Measurements from ENCODE around the gene PRDM11. TPM values are rescaled to one million over a fixed set of nuclear protein-coding genes. Genes with fewer than 3 reads are reported as not detected.

Gene PRDM11
- total and polyA plus RNA-seq, 9 donors = 8.7 to 45.4 (median 28.9) TPM

GRCh38 chr11:45216031-45216430 lies 69.6 kb downstream of the PRDM11 start:
- H3K9me3 ChIP-seq = no peaks in the 10 kb centered on the region
- 90 to 100% (median 100%) methylated on average over 1 of the region's 1 CpG for WGBS, 3 donors
- intact Hi-C loops (cut with DNase I) = loop anchor here in 1 of 4 donors (5.0 kb wide), 1 partner anchor 34 kb away; no protein-coding TSS in a partner anchor
- H3K36me3 ChIP-seq = no peaks in the 10 kb centered on the region
- TF ChIP-seq POLR2A (IDR thresholded peaks at IDR 0.05) (no peak), EP300 (IDR thresholded peaks at IDR 0.05) (no peak), CTCF (IDR thresholded peaks at IDR 0.05) (no peak)
- H3K4me1 ChIP-seq (ENCODE audit: insufficient read depth) = no peaks in the 10 kb centered on the region
- no peak overlapping the region for H3K4me3 ChIP-seq
- no peaks in the 10 kb centered on the region for H3K27me3 ChIP-seq
- no peak overlapping the region for H3K27ac ChIP-seq
- DNase-seq = no peak

GRCh38 chr11:45216901-45217300 lies 70.5 kb downstream of the PRDM11 start:
- intact Hi-C loops (cut with DNase I) = loop anchor here in 1 of 4 donors (5.0 kb wide), 1 partner anchor 35 kb away; no protein-coding TSS in a partner anchor
- DNase-seq = no peak
- Histone ChIP-seq H3K4me1 (ENCODE audit: insufficient read depth) (no peaks in the 10 kb centered on the region), H3K36me3 (no peaks in the 10 kb centered on the region), H3K9me3 (no peaks in the 10 kb centered on the region), H3K4me3 (no peak overlapping the region), H3K27ac (no peak overlapping the region), H3K27me3 (no peaks in the 10 kb centered on the region)
- 34 to 51% (median 38%) methylated on average over 2 of the region's 2 CpGs for WGBS, 3 donors
- no peak for TF ChIP-seq EP300 (IDR thresholded peaks at IDR 0.05)
- no peak for TF ChIP-seq POLR2A (IDR thresholded peaks at IDR 0.05)
- no peak for TF ChIP-seq CTCF (IDR thresholded peaks at IDR 0.05)

- Histone ChIP-seq H3K9me3 (no peaks in the 10 kb centered on the region), H3K27ac (no peak overlapping the region), H3K36me3 (no peaks in the 10 kb centered on the region), H3K27me3 (no peaks in the 10 kb centered on the region), H3K4me1 (ENCODE audit: insufficient read depth) (no peaks in the 10 kb centered on the region), H3K4me3 (no peak overlapping the region)
- intact Hi-C loops (cut with DNase I) = loop anchor here in 1 of 4 donors (5.0 kb wide), 1 partner anchor 36 kb away; no protein-coding TSS in a partner anchor
- no peak for TF ChIP-seq EP300 (IDR thresholded peaks at IDR 0.05)
- TF ChIP-seq CTCF (IDR thresholded peaks at IDR 0.05) = no peak
- no peak for TF ChIP-seq POLR2A (IDR thresholded peaks at IDR 0.05)
- no peak for DNase-seq
- WGBS, 3 donors = 75 to 85% (median 76%) methylated on average over 2 of the region's 2 CpGs
Observed at GRCh38 chr11:45217991-45218390, 71.6 kb downstream of the PRDM11 start.

GRCh38 chr11:45218705-45219104 lies 72.3 kb downstream of the PRDM11 start:
- Histone ChIP-seq H3K4me1 (ENCODE audit: insufficient read depth) (no peaks in the 10 kb centered on the region), H3K4me3 (no peak overlapping the region), H3K27me3 (no peaks in the 10 kb centered on the region), H3K9me3 (no peaks in the 10 kb centered on the region), H3K27ac (no peak overlapping the region), H3K36me3 (no peaks in the 10 kb centered on the region)
- 94 to 96% (median 96%) methylated on average over 4 of the region's 4 CpGs for WGBS, 3 donors
- no peak for DNase-seq
- TF ChIP-seq CTCF (IDR thresholded peaks at IDR 0.05) (no peak), EP300 (IDR thresholded peaks at IDR 0.05) (no peak), POLR2A (IDR thresholded peaks at IDR 0.05) (no peak)
- intact Hi-C loops (cut with DNase I) = loop anchor here in 1 of 4 donors (5.0 kb wide), 1 partner anchor 36 kb away; no protein-coding TSS in a partner anchor
